Heart left ventricle (tissue), 13 donors: ENCODE data around the gene SPINK9.

Experiments used
- POLR2A ChIP-seq, 2 donors: fragments of 450-650 bp; IDR thresholded peaks; one replicate each; pipeline ENCODE4 v1.6.1; 2017; ENCODE audit warnings: antibody characterized with exemption in 2 of 2, mild to moderate bottlenecking in 2 of 2, moderate library complexity in 2 of 2
- TF ChIP-seq, protein P1 (sequence below), 12 donors: fragments of 200-600 bp; sonication (generic) in 4 of 12; IDR thresholded peaks; one replicate each; pipeline versions ENCODE4 v1.5.0 to v1.8.0; 2018 to 2022; ENCODE audit warnings: antibody characterized with exemption in 12 of 12, mild to moderate bottlenecking in 5 of 12
- donor health status: ischemic (EF 13 %, LVEDD 7.1; RV severe dilation, severe dysfunction).
- donor health status: DM: no; HTN: yes; CAD: no.
- donor health status: DM: no; HTN: no; CAD: no.
- donor health status: ischemic (EF 25% LVEDD 6.9; RV normal size, moderate dysfunction).
- donor health status: ischemic (EF 25% LVEDD 5.7; RV mildly dilated, moderate dysfunction).
- donor health status: ischemic (EF 35%, LVEDD 5.7; RV mildly dilated, moderate dysfunction).
- donor health status: nonischemic (EF 11% LVEDD 7.7; RV severe dilation, severe dysfunction).
- donor health status: DM: yes; HTN: yes; CAD: no.
- donor health status: PGD.
- donor health status: ischemic (EF 29% LVEDD 5.4; RV normal size, mild dysfunction).
- donor health status: nonischemic (EF 23%, LVEDD 6.1; RV moderate dilation, normal function).

DNA sequence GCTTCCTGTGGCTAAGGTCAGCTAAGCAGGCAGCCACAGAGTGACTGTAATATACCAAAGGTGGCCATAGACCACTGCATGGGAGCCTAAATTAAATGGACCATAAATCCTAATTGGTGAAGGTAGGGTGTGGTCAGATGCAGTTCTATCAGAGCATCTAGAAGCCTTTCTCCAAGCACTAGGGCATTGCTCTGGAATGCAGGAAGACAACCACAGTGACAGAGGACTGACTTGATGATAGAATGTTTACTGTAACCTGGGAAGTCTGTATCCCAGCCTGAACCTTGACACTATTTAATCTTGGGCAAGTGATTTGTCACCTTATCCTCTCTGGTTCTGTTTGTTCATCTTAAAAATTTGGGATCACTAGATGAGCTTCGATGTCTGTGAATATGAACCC lies 50.7 kb downstream of the SPINK9 start:
- TF ChIP-seq, protein P1, sequence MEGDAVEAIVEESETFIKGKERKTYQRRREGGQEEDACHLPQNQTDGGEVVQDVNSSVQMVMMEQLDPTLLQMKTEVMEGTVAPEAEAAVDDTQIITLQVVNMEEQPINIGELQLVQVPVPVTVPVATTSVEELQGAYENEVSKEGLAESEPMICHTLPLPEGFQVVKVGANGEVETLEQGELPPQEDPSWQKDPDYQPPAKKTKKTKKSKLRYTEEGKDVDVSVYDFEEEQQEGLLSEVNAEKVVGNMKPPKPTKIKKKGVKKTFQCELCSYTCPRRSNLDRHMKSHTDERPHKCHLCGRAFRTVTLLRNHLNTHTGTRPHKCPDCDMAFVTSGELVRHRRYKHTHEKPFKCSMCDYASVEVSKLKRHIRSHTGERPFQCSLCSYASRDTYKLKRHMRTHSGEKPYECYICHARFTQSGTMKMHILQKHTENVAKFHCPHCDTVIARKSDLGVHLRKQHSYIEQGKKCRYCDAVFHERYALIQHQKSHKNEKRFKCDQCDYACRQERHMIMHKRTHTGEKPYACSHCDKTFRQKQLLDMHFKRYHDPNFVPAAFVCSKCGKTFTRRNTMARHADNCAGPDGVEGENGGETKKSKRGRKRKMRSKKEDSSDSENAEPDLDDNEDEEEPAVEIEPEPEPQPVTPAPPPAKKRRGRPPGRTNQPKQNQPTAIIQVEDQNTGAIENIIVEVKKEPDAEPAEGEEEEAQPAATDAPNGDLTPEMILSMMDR (IDR thresholded peaks at IDR 0.05) = no peak
- TF ChIP-seq POLR2A (IDR thresholded peaks at IDR 0.05) = no peak
